GM12801 (cell line): ENCODE data around the gene SMAP2.

Experiments used
- CTCF ChIP-seq: IDR thresholded peaks from one replicate; pipeline ENCODE4 v1.5.1; 2011; ENCODE audit warnings: control low read depth; ENCODE audit not compliant: insufficient read length; ENCODE audit errors: extremely low read depth

SMAP2 gene

GRCh38 chr1:40361637-40362036 is 11.9 kb upstream of the SMAP2 start:
- TF ChIP-seq CTCF = no peak

GRCh38 chr1:40362199-40362598 is 11.3 kb upstream of the SMAP2 start:
- no peak for TF ChIP-seq CTCF

- TF ChIP-seq CTCF = no peak
Measured at GRCh38 chr1:40362699-40363098, 10.8 kb upstream of the SMAP2 start.

GRCh38 chr1:40363721-40364120 is 9.8 kb upstream of the SMAP2 start:
- TF ChIP-seq CTCF = no peak

- TF ChIP-seq CTCF = no peak
Measured at GRCh38 chr1:40371707-40372258, 1.7 kb upstream of the SMAP2 start.

- TF ChIP-seq CTCF = no peak
Measured at GRCh38 chr1:40372658-40373322, 737 bp upstream of the SMAP2 start.

- TF ChIP-seq CTCF = no peak
Measured at GRCh38 chr1:40377512-40377911, 4.0 kb downstream of the SMAP2 start.
